ENCODE measurements around the gene DIS3L2.

DNA sequence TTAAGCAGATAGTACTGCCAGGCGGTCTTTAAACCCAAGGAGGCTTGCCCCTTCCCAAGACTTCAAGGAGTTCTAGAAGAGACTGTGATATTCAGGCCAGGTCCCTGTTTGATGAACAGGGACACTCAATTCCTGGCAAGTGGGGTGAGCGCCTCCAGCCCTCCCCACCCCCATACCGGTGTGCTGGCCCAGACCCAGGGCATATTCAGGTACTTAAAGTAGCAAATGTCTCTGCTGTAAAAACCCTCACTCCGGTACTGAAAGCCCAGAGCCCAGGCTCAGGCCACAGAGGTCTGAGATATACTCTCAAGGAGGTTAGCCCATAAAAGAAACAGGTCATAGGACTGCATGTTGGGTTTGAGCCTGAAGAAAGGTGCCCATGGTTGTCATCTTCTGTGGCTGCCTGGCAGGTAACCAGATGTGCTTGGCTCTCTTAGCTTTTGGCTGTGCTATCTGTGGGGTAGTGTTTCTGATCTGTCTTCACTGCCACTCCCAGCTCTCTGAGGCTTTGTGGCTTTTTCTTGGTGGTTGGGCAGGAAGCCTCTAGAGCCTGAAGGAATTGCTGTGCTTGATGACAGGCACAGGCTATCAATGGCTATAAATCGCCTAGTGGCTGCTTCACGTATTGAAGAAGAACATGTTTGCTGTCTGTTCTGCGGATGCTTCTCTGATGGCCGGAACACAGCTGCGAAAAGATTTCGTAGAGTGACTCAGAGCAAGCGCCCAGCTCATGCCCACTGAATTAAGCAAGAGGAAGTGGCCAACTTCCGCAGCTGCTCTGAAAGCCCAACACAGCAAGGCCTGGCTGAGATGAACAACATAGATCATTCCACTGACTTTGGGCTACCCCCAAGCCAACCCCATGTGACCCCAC, 353.8 kb downstream of the DIS3L2 start:
- TF ChIP-seq EZH2phosphoT487 (IDR thresholded peaks at IDR 0.05; ENCODE audit: insufficient read depth, low read depth) (no peak), EZH2 (IDR thresholded peaks at IDR 0.05; ENCODE audit: insufficient read depth, poor library complexity, severe bottlenecking) (no peak)
